Ureter (tissue), 1 donor: Measurements from ENCODE around the gene DRC7. TPM values are rescaled to one million over a fixed set of nuclear protein-coding genes. Genes with fewer than 3 reads are reported as not detected.
"Not testable (repeated sequence)": the region's sequence is repeated elsewhere in the genome, so short reads cannot be mapped to it uniquely, and the experiment has no call there.

Experiments used
- DNase-seq: peaks from one replicate; pipeline ENCODE4 v3.0.0-alpha.2; 2020; ENCODE audit warnings: low spot score
- total RNA-seq: library from RNA; stranded (reverse); gene quantifications from one replicate; pipeline ENCODE4 v1.2.4, GENCODE V29; 2023
- donor health status: DM: yes; HTN: yes; CAD: no.

DRC7 gene
- total RNA-seq, 1 donor from 2014 or later, result 0.49 TPM

DNA sequence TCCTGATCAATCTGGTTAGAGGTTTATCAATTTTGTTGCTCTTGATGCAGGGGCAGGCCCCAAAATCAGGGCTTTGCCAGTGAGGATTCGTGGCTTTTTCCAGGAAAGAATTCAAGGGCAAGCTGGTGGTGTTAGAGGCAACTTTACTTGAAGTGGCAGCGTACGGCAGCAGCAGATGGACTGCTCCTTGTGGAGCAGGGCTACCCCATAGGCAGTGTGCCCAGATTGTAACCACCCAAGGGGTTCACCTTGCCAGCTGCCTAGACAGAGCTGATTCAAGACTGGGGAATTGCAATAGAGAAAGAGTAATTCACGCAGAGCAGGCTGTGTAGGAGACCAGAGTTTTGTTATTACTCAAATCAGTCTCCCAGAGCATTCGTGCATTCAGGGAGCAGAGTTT lies 16.7 kb downstream of the DRC7 start:
- DNase-seq, result no peak

DNA sequence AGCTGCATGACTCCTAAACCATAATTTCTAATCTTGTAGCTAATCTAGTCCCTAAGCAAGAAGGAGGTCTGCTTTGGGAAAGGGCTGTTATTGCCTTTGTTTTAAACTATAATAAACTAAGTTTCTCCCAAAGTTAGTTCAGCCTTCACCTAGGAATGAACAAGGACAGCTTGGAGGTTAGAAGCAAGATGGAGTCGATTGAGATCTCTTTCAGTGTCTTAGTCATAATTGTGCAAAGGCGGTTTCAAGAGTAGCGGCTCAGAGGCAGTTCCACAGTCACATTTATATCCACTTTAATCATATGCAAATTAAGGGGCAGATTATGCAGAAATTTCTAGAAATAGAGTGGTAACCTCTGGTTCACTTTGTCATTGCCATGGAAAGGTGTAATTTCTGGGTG lies 17.4 kb downstream of the DRC7 start:
- no peak for DNase-seq

DNA sequence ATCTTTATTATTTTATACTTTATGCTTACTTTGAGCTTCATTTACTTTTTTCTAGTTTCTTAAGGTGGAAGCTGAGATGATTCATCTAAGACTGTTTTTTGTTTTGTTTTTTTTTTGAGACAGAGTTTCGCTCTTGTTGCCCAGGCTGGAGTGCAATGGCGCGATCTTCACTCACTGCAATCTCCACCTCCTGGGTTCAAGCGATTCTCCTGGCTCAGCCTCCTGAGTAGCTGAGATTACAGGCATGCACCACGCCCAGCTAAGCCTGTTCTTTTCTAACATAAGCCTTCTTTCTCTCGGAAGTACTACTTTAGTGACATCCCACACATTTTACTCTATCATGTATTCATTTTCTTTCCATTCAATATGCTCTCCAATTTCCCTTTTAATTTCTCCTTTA lies 18.0 kb downstream of the DRC7 start:
- DNase-seq, result not testable (repeated sequence)

DNA sequence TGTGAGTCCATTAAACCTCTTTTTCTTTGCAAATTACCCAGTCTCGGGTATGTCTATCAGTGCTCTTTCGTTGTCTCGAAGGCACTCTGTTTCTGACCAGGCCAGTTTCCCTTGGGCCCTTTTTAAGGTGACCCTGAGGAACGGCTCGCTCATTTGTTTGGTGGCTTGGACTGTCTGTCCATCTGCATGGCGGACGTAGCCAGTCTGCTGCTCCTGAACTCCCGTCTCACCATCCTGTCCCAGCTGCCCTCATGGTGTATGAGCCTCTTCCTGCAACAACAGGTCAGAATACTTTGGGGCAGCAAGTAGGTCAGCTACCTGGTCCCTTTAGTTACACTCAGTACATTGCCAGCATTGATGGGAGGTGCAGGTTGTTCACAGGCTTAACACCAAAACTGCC lies 19.0 kb downstream of the DRC7 start:
- no peak for DNase-seq

DNA sequence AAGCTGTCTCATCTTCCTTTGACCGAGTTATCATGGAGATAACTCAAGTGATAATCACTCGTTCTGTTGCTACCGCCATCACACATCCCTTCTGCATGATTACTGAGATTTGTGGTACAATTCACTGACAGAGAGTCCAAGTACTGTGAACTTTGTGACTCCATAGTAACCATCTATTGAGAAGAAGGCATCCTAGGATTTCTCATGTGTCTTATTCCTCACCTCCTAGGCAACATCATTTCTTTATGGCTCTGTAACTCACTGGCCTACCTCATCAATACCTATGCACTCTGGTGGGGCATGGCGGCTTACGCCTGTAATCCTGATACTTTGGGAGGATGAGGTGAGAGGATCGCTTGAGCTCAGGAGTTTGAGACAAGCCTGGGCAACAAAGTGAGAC lies 19.4 kb downstream of the DRC7 start:
- no peak for DNase-seq

DNA sequence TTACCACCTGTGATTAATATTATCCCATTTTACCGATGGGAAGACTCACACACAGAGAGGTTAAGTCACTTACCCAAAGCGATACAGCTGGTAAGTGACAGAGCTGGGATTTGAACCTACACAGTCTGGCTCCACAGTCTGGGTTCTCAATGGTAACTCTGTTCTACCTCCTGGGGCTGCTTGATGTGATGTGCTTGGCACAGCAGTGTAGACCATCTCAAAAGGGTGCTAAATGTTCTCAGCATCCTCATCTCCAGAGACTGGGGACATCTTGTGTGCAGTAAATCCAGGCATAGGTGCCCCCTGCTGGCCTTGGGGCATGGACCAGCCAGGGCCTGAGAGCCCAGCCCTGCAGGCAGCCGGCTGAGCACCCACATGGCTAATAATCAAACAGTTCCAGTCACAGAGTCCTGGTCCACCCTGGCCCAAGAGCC lies 25.6 kb downstream of the DRC7 start:
- DNase-seq, result no peak

DNA sequence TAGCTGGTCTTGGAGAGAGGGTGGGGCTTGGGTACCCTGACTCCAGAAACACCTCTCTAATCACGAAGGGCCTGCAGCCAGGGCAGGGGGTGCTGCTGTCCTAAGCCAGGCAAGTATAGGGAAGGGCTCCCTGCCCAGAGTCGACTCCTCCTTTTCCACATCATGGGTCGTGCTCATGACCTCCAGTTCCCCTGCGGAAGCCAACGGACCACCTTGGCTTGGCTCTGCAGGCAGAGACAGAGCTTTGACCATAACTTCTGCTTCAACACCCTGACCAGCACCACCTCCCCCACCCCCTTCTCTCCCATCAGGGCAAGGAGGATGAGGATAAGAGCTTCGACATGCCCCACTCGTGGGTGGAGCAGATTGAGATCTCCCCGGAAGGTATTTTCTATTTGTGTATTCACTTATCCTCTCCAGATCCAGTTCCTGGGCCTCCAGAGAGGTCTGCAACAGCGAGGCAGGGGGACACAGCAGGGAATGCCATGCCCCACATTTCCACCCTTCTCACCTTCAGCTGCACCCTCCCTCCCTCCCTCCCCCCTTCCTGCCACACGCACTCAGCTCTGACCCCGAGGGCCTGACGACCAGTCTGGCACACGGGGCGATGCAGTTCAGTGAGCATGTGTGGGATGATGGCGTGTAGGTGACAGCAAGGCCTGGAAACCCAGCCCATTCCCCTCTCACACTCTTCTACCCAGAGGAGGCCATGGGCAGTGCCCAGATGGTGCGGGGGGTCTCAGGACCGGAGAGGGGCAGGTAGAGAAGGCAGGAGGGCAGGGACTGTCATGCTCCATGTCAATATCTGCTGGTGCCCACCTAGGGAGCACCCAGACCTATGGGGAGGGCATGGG lies 27.0 kb downstream of the DRC7 start:
- DNase-seq, result no peak

DNA sequence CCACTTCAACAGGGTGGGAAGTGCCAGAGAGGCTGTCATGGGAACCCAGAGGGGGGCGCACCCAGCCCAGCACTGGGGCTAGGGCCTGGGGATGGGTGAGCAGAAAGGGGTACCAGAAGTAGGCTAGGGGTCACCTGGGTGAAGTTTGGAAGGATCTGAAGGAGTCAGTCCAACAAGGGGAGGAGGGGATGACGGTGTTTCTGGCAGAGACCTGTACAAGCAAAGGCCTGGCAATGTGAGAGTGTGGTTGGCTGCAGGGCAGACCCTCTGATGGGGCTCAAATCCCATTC lies 27.5 kb downstream of the DRC7 start:
- DNase-seq, result no peak

DNA sequence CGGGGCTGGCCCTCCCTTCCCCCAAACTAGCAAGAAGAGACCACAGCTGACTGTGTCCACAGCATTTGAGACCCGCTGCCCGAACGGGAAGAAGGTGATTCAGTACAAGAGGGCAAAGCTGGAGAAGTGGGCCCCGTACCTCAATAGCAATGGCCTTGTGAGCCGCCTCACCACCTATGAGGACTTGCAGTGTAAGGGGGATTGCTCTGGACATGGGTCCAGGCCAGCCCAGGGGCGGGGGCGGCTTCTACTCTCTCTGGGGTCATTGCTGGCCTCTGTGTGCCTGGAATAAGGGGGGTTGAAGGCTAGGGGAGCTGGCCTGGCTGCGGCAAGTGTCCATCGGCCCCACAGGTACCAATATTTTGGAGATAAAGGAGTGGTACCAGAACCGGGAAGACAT lies 28.0 kb downstream of the DRC7 start:
- no peak for DNase-seq

DNA sequence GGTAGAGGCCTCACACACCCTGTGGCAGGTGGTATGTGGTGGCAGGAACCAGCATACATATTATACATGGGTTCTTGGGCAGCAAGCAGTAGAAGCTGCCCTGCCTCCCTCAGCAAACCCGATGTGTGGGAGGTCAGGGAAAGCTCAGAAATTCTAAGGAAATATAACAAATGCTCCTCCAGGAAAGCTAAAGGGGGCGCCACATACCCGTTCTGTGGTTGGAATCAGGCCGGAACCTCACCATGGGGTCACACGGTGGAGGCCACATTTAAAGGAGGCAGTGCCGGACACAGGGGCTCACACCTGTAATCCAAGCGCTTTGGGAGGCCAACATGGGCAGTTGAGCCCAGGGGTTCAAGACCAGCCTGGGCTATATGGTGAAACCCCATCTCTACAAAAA lies 28.6 kb downstream of the DRC7 start:
- DNase-seq, result no peak

DNA sequence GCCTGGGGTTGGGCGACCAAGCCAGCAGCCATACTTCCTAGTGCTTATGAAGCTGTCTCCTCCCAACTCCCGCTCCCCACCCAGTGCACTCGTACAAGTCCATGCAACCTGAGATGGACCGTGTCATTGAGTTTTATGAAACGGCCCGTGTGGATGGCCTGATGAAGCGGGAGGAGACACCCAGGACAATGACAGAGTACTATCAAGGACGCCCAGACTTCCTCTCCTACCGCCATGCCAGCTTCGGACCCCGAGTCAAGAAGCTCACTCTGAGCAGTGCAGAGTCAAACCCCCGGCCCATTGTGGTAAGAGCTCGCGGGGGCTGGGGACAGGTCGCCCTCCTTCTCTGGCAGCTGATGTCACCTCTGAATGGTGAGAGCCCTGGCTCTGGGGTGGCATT lies 29.9 kb downstream of the DRC7 start:
- no peak for DNase-seq

DNA sequence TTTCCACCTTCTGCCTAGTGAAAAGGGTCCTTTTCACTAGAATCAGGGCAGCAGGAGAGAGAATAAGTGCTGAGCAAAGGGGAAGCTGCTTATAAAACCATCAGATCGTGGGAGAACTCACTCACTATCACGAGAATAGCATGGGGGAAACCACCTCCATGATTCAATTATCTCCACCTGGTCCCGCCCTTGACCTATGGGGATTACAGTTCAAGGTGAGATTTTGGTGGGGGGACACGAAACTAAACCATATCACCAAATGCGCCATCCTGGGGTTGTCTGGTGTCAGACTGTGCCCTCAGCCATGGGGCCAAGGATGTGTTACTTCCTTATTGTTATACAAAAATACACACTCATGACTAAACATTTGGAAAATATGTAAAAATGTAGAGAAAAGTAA lies 30.5 kb downstream of the DRC7 start:
- DNase-seq, result no peak

DNA sequence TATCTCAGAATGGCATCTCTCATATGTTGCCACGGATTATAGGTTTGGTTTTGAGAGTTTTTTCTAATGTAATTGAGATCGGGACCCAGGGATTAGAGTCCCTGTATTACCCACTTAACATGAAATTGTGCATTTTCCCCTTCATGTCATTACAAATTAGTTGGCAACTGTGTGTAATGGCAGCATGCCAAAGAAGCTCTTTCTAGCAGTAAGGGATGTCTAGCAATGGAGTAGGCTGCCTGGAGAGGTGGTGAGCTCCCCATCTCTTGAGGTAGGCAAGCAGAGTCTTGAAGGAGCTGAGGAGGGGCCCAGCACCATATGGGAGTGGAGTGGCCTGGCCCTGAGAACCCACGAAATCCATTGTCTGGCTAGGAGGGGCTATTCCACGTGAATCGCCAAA lies 30.9 kb downstream of the DRC7 start:
- DNase-seq, result no peak

DNA sequence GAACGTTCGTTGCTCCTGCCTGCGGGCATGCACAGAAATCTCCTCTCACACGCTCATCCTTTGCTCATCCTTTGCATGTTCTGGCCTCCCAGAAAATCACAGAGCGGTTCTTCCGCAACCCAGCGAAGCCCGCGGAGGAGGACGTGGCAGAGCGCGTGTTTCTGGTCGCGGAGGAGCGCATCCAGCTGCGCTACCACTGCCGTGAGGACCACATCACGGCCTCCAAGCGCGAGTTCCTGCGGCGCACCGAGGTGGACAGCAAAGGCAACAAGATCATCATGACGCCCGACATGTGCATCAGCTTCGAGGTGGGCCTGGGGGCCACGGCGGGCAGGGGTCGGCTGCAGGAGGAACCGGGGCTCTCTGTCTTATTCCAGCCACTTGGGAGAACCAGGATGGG lies 31.4 kb downstream of the DRC7 start:
- DNase-seq, result no peak

DNA sequence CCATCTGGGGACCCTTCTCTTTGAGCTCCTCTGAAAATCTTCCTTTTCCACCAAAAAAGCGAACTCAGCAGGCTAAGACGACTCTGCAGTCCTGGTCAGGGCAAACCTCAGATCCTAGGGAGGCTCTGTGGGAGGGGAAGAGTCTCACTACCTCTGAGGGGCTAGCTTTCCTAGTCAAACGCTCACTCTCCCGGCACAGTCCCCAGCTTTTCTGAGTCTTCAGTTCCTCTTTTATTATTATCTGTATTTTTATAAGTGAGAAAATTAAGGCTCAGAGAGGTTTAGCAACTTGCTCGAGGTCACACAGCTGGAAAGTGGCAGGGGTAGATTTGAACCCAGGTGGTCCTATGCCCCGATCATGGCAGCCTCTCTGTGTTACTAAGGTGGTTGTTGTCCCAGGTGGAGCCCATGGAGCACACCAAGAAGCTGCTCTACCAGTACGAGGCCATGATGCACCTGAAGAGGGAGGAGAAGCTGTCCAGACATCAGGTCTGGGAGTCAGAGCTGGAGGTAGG lies 31.9 kb downstream of the DRC7 start:
- DNase-seq, result no peak

DNA sequence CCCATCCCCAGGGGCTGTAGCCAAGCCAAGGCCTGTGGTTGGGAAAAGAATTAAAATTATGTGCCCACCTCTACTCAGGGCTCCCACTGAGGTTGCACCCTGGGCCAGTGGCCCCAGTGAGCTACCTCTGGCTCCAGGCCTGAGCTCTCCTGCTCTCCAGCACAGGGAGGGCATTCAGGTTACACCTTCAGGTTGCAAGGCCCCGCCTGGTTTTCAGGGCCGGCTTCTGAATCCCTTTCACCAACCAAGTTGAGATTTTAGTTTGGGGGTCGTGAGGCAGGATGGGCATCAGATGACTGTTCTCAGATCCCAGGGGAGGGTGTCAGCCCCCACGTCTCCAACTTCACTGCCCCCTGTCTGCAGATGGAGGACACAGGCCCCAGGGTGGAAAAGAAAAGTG lies 33.0 kb downstream of the DRC7 start:
- no peak for DNase-seq

DNA sequence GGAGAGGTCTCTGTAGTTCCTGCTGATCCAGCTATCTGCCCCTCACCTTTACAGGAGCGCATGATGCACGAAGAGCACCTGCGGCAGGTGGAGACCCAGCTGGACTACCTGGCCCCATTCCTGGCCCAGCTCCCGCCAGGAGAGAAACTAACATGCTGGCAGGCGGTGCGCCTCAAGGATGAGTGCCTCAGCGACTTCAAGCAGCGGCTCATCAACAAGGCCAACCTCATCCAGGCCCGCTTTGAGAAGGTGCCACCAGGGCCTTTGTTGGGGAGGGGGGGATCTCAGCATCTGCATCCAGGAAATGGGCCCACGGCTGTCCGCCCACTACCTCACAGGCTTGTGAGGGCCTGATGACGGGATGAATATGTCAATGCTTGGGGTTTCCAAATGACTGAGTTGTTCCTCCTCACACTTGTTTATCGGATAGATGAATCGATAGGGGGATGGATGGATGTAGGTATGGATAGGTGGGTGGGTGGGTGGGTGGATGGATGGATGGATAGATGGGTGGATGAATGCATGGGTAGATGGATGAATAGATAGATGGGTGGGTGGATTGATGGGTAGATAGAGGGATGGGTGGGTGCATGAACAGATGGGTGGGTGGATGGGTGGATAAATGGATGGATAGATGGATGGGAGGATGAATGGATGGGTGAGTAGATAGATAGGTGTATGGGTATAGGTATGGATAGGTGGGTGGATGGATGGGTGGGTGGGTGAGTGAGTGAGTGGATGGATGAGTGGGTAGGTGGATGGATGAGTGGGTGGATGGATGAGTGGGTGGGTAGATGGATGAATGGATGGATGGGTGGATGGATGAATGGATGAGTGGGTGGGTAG lies 34.0 kb downstream of the DRC7 start:
- no peak for DNase-seq

DNA sequence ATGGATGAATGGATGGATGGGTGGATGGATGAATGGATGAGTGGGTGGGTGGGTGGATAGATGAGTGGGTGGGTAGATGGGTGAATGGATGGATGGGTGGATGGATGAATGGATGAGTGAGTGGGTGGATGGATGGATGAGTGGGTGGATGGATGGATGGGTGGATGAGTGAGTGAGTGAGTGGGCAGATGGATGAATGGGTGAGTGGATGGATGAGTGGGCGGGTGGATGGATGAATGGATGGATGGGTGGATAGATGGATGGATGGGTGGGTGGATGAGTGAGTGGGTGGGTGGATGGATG lies 34.5 kb downstream of the DRC7 start:
- no peak for DNase-seq

DNA sequence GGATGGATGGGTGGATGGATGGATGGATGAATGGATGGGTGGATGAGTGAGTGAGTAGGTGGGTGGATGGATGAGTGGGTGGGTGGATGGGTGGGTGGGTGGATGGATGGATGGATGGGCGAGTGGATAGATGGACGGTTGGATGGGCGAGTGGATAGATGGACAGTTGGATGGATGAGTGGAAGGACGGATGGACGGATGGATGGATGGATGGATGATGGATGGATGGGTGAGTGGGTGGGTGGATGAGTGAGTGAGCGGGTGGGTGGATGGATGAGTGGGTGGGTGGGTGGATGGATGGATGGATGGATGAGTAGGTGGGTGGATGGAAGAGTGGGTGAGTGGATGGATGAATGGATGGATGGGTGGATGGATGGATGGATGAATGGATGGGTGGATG lies 35.2 kb downstream of the DRC7 start:
- not testable (repeated sequence) for DNase-seq

DNA sequence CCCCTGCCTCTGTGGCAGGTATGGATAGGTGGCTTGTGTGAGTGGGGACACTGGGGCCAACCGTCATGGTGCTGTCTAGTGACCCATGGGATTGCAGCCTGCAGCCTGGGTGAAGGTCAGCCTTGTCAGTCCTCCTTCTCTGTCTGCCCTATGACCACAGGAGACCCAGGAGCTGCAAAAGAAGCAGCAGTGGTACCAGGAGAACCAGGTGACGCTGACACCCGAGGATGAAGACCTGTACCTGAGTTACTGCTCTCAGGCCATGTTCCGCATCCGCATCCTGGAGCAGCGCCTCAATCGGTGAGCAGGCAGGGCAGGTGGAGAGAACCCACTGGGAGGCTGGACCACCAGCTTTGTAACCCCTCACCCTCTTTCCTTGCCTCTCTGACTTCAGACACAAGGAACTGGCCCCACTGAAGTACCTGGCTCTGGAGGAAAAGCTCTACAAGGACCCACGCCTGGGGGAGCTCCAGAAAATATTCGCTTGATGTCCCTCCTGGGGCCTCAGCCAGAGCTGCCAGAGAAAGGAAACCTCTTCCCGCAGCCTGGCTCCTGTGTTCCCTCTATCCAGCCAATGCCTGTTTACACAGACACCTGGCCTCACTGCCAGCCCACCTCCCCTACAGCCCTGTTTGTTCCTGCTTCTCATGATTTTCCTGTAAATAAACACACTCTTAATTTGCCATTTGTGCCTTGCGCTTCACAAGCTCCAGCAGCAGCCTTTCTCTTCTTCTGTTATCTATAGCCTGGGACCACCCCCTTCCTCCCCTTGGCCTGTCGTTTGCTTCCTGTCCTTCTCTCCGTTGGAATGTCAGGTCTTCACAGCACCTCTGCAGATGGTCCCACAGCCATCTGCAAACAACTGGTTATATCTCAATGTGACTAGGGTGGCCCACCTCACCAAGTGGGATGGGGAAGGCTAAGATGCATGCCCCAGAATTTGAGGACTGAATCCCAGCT lies 36.4 kb downstream of the DRC7 start:
- no peak for DNase-seq

DNA sequence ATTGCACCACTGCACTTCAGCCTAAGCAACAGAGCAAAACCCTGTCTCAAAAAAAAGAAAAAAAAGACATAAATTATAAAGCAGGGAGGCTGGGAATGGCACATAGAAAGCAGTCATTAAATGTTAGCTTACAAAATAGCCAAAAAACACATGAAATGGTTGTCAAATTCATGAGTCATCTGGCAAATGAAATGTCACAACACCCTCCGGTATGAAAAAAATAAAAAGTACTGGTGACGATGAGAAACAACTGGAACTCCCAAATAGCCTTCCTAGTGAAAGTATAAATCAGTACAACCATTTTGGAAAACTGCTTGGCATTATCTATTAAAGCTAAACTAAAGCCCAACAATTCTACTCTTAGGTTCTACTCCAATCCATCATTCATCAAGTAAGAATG lies 37.4 kb downstream of the DRC7 start:
- DNase-seq, result no peak

DNA sequence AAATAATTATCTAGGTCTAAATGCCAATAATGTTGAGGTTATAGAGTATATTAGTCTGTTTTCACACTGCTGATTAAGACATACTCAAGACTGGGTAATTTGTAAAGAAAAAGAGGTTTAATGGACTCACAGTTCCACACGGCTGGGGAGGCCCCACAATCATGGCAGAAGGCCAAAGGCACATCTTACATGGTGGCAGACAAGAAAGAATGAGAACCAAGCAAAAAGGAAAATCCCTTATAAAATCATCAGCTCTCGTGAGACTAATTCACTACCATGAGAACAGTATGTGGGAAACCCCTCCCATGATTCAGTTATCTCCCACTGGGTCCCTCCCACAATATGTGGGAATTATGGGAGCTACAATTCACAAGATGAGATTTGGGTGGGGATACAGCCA lies 38.1 kb downstream of the DRC7 start:
- no peak for DNase-seq
